Large intestine (tissue), 12 donors: ENCODE data around the gene PRSS16. TPM values are rescaled to one million over a fixed set of nuclear protein-coding genes. Genes with fewer than 3 reads are reported as not detected.
"Not testable (repeated sequence)": the region's sequence is repeated elsewhere in the genome, so short reads cannot be mapped to it uniquely, and the experiment has no call there.

Experiments used
- DNase-seq, 2 donors: peaks; one replicate each; pipeline versions ENCODE4 v3.0.0 to v3.0.0-alpha.2; 2013
- H3K27ac ChIP-seq: one replicate; pipeline ENCODE4 v1.5.1; 2013; ENCODE audit warnings: low read length
- H3K27me3 ChIP-seq: 2 replicates; pipeline ENCODE4 v1.6.1; 2013; ENCODE audit warnings: low read length; ENCODE audit not compliant: control insufficient read depth, insufficient read depth
- H3K36me3 ChIP-seq: 2 replicates; pipeline ENCODE4 v1.6.1; 2013; ENCODE audit warnings: low read length; ENCODE audit not compliant: control insufficient read depth, insufficient read depth
- H3K4me1 ChIP-seq: one replicate; pipeline ENCODE4 v1.6.1; 2013; ENCODE audit warnings: low read length; ENCODE audit not compliant: control insufficient read depth, insufficient read depth
- H3K4me3 ChIP-seq: one replicate; pipeline ENCODE4 v1.5.1; 2013; ENCODE audit warnings: low read length
- H3K9me3 ChIP-seq: one replicate; pipeline ENCODE4 v1.6.1; 2013; ENCODE audit warnings: mild to moderate bottlenecking, low read depth, low read length, moderate library complexity; ENCODE audit not compliant: control insufficient read depth
- WGBS: methylation state at CpG from one replicate; pipeline ENCODE4 v1.1.5; 2013; ENCODE audit warnings: low lambda C conversion rate; ENCODE audit not compliant: insufficient coverage; 5-methylcytosine and 5-hydroxymethylcytosine counted together
- long read RNA-seq, 11 donors: transcript quantifications; one replicate each; lab custom pipeline, GENCODE V29; 2026
- polyA plus RNA-seq: library from polyadenylated mRNA; unstranded; fragments of 120-200 nt; gene quantifications from one replicate; pipeline ENCODE4 v1.2.1, GENCODE V29; 2013

PRSS16 gene
- polyA plus RNA-seq = 7.9 TPM
- long read RNA-seq, donor 1, partial matches to known transcripts = 0 of 1 reads
- long read RNA-seq, donor 1, other reads (novel, unspliced or antisense) = 0 of 1 reads
- long read RNA-seq, donor 2 = 0 reads
- long read RNA-seq, donor 3, partial matches to known transcripts = 0 of 2 reads
- long read RNA-seq, donor 3, other reads (novel, unspliced or antisense) = 0 of 2 reads
- long read RNA-seq, donor 4 = 0 reads
- long read RNA-seq, donor 5, partial matches to known transcripts = 0 of 1 reads
- long read RNA-seq, donor 5, other reads (novel, unspliced or antisense) = 0 of 1 reads
- long read RNA-seq, donor 6, partial matches to known transcripts = 0 of 2 reads
- long read RNA-seq, donor 6, other reads (novel, unspliced or antisense) = 0 of 2 reads
- long read RNA-seq, donor 7, partial matches to known transcripts = 9 of 9 reads
- long read RNA-seq, donor 7, other reads (novel, unspliced or antisense) = 0 of 9 reads
- long read RNA-seq, donor 8, partial matches to known transcripts = 0 of 1 reads
- long read RNA-seq, donor 8, other reads (novel, unspliced or antisense) = 0 of 1 reads
- long read RNA-seq, donor 9, partial matches to known transcripts = 0 of 3 reads
- long read RNA-seq, donor 9, other reads (novel, unspliced or antisense) = 0 of 3 reads
- long read RNA-seq, donor 10, partial matches to known transcripts = 0 of 1 reads
- long read RNA-seq, donor 10, other reads (novel, unspliced or antisense) = 0 of 1 reads
- long read RNA-seq, donor 11, partial matches to known transcripts = 0 of 2 reads
- long read RNA-seq, donor 11, other reads (novel, unspliced or antisense) = 0 of 2 reads

- no peak within 1 kb of the TSS for H3K27ac ChIP-seq
Observed at GRCh38 chr6:27247133-27247836, at the start of gene PRSS16. PRSS16 (plus strand) TSS chr6:27247701; CDS start chr6:27247738, 37 bp downstream.

GRCh38 chr6:27205375-27206278 is 41.9 kb upstream of the PRSS16 start:
- peaks cover 2% of the 10 kb centered on the region for H3K9me3 ChIP-seq
- H3K27ac ChIP-seq = no peak overlapping the region
- H3K27me3 ChIP-seq = peaks cover 32% of the 10 kb centered on the region
- WGBS = 10% methylated on average over 2 of the region's 32 CpGs
- no peaks in the 10 kb centered on the region for H3K4me1 ChIP-seq
- H3K36me3 ChIP-seq = no peaks in the 10 kb centered on the region
- no peak for DNase-seq
- no peak overlapping the region for H3K4me3 ChIP-seq

More at GRCh38 chr6:27247133-27247836, at the start of gene PRSS16:
- WGBS = 84% methylated on average over 5 of the region's 12 CpGs
- peaks cover 5% of the 10 kb centered on the region for H3K9me3 ChIP-seq
- H3K27me3 ChIP-seq = peaks cover 73% of the 10 kb centered on the region
- H3K36me3 ChIP-seq = no peaks in the 10 kb centered on the region
- no peaks in the 10 kb centered on the region for H3K4me1 ChIP-seq
- DNase-seq = no peak
- H3K4me3 ChIP-seq = no peak within 1 kb of the TSS

GRCh38 chr6:27206806-27207205 is 40.7 kb upstream of the PRSS16 start:
- H3K27ac ChIP-seq = no peak overlapping the region
- H3K36me3 ChIP-seq = no peaks in the 10 kb centered on the region
- H3K4me1 ChIP-seq = no peaks in the 10 kb centered on the region
- peaks cover 2% of the 10 kb centered on the region for H3K9me3 ChIP-seq
- no peak overlapping the region for H3K4me3 ChIP-seq
- peaks cover 36% of the 10 kb centered on the region for H3K27me3 ChIP-seq
- no peak for DNase-seq

- H3K27me3 ChIP-seq = peaks cover 40% of the 10 kb centered on the region
- peaks cover 2% of the 10 kb centered on the region for H3K9me3 ChIP-seq
- no peaks in the 10 kb centered on the region for H3K4me1 ChIP-seq
- no CpG with 5 or more reads among the region's 2 CpGs for WGBS
- no peak overlapping the region for H3K27ac ChIP-seq
- H3K4me3 ChIP-seq = no peak overlapping the region
- no peaks in the 10 kb centered on the region for H3K36me3 ChIP-seq
- DNase-seq = no peak
Observed at GRCh38 chr6:27208042-27208441, 39.5 kb upstream of the PRSS16 start.

- 100% methylated on average over 1 of the region's 2 CpGs for WGBS
- no peak for DNase-seq
- Histone ChIP-seq H3K4me1 (no peaks in the 10 kb centered on the region), H3K36me3 (no peaks in the 10 kb centered on the region), H3K27me3 (peaks cover 51% of the 10 kb centered on the region), H3K4me3 (no peak overlapping the region), H3K27ac (no peak overlapping the region), H3K9me3 (peaks cover 2% of the 10 kb centered on the region)
Observed at GRCh38 chr6:27209196-27209595, 38.3 kb upstream of the PRSS16 start.

GRCh38 chr6:27209659-27210269 is 37.7 kb upstream of the PRSS16 start:
- H3K27me3 ChIP-seq = peaks cover 52% of the 10 kb centered on the region
- no peaks in the 10 kb centered on the region for H3K4me1 ChIP-seq
- no peak overlapping the region for H3K4me3 ChIP-seq
- no peak for DNase-seq
- H3K9me3 ChIP-seq = peaks cover 2% of the 10 kb centered on the region
- H3K36me3 ChIP-seq = no peaks in the 10 kb centered on the region
- H3K27ac ChIP-seq = no peak overlapping the region
- 90% methylated on average over 2 of the region's 18 CpGs for WGBS

- H3K27ac ChIP-seq, H3K36me3 ChIP-seq, H3K4me3 ChIP-seq, DNase-seq, H3K4me1 ChIP-seq: not testable (repeated sequence)
- H3K9me3 ChIP-seq = peaks cover 11% of the 10 kb centered on the region
- 80% methylated on average over 1 of the region's 15 CpGs for WGBS
- peaks cover 46% of the 10 kb centered on the region for H3K27me3 ChIP-seq
Observed at GRCh38 chr6:27213091-27213517, 34.4 kb upstream of the PRSS16 start.

GRCh38 chr6:27213544-27214125 is 33.9 kb upstream of the PRSS16 start:
- Histone ChIP-seq H3K27ac (no peak overlapping the region), H3K9me3 (peaks cover 11% of the 10 kb centered on the region), H3K4me1 (no peaks in the 10 kb centered on the region), H3K36me3 (no peaks in the 10 kb centered on the region), H3K4me3 (no peak overlapping the region), H3K27me3 (peaks cover 47% of the 10 kb centered on the region)
- no peak for DNase-seq
- WGBS = 11% methylated on average over 3 of the region's 29 CpGs

GRCh38 chr6:27214126-27214601 is 33.3 kb upstream of the PRSS16 start:
- Histone ChIP-seq H3K36me3 (no peaks in the 10 kb centered on the region), H3K9me3 (peaks cover 11% of the 10 kb centered on the region), H3K4me1 (no peaks in the 10 kb centered on the region), H3K27me3 (peaks cover 47% of the 10 kb centered on the region), H3K27ac (no peak overlapping the region), H3K4me3 (no peak overlapping the region)
- no peak for DNase-seq
- 16% methylated on average over 3 of the region's 19 CpGs for WGBS
